ENCODE results near the gene MAP3K8.

MAP3K8 gene

GRCh38 chr10:30510932-30511700, 77.1 kb downstream of the MAP3K8 start:
- no CpG with 5 or more reads among the region's 4 CpGs for WGBS, 2 donors (ENCODE audit: extremely low coverage in 2 of 2, insufficient read length in 2 of 2, insufficient replicate concordance in 1 of 2)
- Histone ChIP-seq H3K27me3 (ENCODE audit: control insufficient read depth in 3 of 3, insufficient read depth in 3 of 3, low read depth in 1 of 3, low read length in 3 of 3) (peaks cover 0 to 19% (median 0%) of the 10 kb centered on the region in 3 experiments), H3K18ac (ENCODE audit: low read length) (no peak overlapping the region), H4K8ac (ENCODE audit: low read depth, low read length) (no peak overlapping the region), H3K4ac (ENCODE audit: low read length) (no peak overlapping the region), H3K4me3 (ENCODE audit: low read length in 2 of 2) (no peak overlapping the region), H4K91ac (ENCODE audit: low read depth, low read length, poor library complexity) (no peak overlapping the region), H3K9ac (ENCODE audit: low read depth, low read length, poor library complexity) (no peak overlapping the region), H2BK15ac (ENCODE audit: low read length) (no peak overlapping the region), H3K36me3 (replicated peaks in 1 of 2; ENCODE audit: control insufficient read depth in 2 of 2, insufficient read depth in 2 of 2, low read length in 2 of 2) (no peaks in the 10 kb centered on the region), H3K14ac (ENCODE audit: low read length) (no peak overlapping the region), H2BK120ac (ENCODE audit: low read depth, low read length) (no peak overlapping the region), H3K9me3 (replicated peaks in 1 of 2; ENCODE audit: control insufficient read depth in 2 of 2, insufficient read depth in 1 of 2, low read depth in 1 of 2, low read length in 2 of 2) (no peaks in the 10 kb centered on the region), H3K27ac (replicated peaks; ENCODE audit: low read length) (no peak overlapping the region), H3K4me2 (ENCODE audit: insufficient read depth, low read length, poor library complexity, severe bottlenecking) (no peak overlapping the region), H2BK5ac (ENCODE audit: low read length) (no peak overlapping the region), H2AK5ac (ENCODE audit: low read depth, low read length) (no peak overlapping the region), H3K4me1 (ENCODE audit: control insufficient read depth in 2 of 2, insufficient read depth in 1 of 2, low read depth in 1 of 2, low read length in 2 of 2) (no peaks in the 10 kb centered on the region), H3K23ac (ENCODE audit: low read depth, low read length, poor library complexity) (no peak overlapping the region), H2AFZ (ENCODE audit: low read length) (no peak overlapping the region), H2BK12ac (ENCODE audit: low read length) (no peak overlapping the region), H3K79me1 (ENCODE audit: low read depth, low read length) (no peaks in the 10 kb centered on the region)
- no peak for DNase-seq (ENCODE audit: low spot score)

Data from neuronal stem cell (in vitro differentiated cells).